Activated CD8-positive, alpha-beta memory T cell treated with anti-CD3 and anti-CD28 coated beads for 24 hours (primary cell): ENCODE measurements around the gene LOX.
"Not testable (repeated sequence)": the region's sequence is repeated elsewhere in the genome, so short reads cannot be mapped to it uniquely, and the experiment has no call there.

Experiments used
- DNase-seq: peaks from one replicate; pipeline ENCODE4 v3.0.0-alpha.2; 2020

LOX gene

GRCh38 chr5:122097391-122097790 lies 19.3 kb upstream of the LOX start:
- no peak for DNase-seq

DNA sequence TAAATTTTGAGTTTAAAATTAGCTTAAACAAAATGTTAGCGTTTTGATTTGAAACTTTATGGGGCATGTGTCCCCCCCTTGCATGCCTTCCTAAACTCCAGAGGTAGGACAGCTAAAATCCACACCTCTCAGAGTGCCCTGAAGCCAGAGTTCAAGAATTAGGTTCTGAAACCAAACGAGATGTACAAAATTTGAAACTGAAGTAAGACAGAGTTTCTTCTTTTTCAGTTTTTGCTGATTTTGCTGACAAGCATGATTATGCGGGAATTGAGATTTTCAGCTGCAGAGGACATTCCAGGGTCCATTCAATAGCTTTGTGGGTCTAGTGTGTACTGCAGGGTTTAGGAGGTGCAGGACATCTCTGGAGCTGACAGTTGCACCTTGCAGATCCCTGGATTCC lies 17.1 kb upstream of the LOX start:
- DNase-seq: no peak

DNA sequence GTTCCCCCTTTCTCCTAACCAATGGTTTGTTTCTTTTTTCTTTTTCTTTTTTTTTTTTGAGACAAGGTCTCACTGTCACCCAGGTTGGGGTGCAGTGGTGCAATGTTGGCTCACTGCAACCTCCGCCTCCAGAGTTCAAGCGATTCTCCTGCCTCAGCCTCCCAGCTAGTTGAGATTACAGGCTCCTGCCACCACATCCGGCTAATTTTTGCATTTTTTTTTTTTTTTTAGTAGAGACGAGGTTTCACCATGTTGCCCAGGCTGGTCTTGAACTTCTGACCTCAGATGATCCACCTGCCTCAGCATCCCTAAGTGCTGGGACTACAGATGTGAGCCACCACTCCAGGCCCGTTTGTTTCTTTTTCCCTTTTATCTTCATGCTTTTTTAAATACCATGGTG lies 16.2 kb upstream of the LOX start:
- DNase-seq: not testable (repeated sequence)

DNA sequence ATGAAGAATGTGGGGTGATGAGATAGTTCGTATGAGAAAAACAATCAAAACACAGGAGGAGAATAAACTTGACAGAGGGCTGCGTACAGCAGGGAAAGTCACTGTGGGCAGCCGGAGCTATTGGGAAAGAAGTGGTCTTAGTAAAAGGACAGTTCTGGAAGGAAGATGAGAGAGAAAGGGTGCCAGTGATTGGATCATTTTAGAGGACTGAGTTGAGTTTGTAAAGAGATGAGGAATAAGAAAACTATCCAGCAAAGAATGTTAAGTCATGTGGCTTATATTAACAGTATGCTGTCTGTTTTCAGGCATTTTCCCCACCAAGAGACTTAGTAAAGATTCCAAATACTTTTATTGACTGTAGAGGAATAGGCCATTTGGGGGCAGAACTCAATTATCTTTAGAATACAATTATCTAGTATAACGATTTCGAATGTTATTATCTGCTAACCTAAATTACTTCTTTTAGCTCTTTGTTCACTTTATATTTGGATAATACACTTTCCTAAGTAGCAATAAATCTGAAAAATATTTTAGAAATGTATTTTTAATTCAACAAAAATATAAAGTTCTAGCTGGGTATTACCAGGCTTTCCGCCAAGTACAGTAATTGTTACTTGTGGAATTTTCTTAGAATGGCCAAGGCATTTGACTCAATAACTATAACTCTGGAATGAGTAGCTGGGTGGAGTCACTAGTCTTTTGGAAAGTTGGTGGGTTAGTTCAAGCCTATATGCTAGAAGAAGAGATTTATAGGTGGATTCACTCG lies 15.5 kb upstream of the LOX start:
- no peak for DNase-seq

- no peak for DNase-seq
Observed at GRCh38 chr5:122091936-122092600, 14.0 kb upstream of the LOX start.

- DNase-seq: no peak
Observed at GRCh38 chr5:122089096-122090013, 11.3 kb upstream of the LOX start.

DNA sequence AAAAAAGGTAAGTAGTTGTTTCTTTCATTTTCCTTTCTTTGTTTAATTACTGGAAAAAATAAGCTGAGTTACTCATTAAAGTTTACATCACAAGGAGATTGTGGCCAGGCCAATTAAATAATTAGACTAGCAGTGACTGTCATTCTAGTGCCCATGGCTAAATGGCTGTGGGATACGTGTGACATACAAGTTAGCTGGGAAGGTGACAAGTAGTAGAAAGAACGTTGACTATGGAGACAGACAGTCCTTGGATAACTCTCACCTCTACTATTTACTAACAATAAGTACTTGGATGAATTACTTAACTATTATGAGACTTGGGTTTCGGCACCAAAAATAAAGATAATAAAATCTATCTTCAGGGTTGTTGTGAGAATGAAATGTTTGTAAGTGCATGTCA lies 7.0 kb upstream of the LOX start:
- DNase-seq: no peak

DNA sequence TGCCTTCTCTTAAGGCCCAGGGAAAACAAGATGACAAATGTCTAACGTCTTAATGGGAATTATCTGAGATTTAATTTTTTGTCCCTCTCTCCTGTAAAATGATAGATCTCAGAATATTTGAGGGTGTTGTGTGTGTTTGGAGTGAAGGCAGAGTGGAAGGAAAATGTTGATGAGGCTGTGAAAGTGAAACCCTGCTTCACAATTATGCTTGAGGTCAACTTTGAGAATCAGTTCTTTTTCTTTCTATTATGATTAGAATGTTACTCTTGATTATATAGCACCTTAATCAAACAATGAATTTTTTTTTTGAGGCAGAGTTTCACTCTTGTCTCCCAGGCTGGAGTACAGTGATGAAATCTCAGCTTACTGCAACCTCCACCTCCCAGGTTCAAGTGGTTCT lies 5.5 kb upstream of the LOX start:
- no peak for DNase-seq

GRCh38 chr5:122081541-122081940 lies 3.5 kb upstream of the LOX start:
- no peak for DNase-seq

GRCh38 chr5:122077366-122078115 lies 518 bp downstream of the LOX start:
- no peak for DNase-seq

DNA sequence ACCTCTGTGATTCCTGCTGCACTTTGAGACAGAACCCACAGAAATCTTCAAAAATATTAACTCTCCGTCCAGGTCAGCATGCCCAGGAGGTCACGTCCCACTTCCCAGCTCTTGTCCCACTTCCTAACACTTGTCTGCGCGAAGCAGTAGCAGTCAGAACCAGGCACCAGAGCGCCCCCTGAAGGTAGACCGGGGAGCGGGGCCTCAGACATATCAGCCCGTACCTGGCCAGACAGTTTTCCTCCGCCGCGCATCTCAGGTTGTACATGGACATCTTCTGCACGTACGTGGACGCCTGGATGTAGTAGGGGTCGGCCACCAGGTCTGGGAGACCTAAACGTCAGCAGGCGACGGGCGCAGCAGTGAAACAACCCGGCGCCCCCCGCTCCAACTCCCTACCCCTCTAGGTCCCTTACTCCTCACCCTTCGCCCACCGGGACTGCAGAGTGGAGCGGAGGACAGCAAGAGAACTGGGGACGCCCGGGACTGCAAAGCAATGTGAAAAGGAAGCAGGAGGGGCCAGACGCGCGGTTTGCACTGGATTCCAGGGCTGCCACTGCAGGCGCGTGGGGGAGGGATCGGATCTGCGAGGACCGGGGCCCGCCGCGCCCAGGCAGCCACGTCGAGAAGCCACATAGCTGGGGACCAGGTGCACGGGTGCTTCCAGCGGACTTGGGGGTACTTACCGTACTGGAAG lies 1.2 kb downstream of the LOX start:
- DNase-seq: peak; percentile 64

DNA sequence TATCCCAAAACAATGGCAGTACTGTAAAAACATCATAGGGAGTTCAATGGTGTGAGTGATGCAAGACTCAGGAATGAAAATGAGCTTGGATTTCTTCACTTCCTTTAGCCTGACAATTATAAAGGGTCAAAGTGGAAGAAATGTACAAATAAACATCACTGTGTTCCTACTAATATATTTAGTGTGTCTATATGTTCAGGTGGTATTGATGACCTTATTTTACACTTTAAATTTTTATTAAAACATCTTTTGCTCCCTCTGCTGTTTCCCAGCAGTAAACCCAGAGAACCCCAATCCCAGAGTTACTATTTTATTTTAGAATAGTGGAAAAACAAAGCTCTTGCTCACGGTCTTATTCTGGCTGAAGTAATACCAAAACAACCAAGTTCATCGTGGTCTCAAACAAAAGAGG lies 2.0 kb downstream of the LOX start:
- no peak for DNase-seq

- no peak for DNase-seq
Observed at GRCh38 chr5:122073864-122074263, 4.2 kb downstream of the LOX start.

GRCh38 chr5:122073018-122073417 lies 5.0 kb downstream of the LOX start:
- no peak for DNase-seq

GRCh38 chr5:122067390-122067789 lies 10.7 kb downstream of the LOX start:
- no peak for DNase-seq

- DNase-seq: no peak
Observed at GRCh38 chr5:122064992-122065391, 13.1 kb downstream of the LOX start.

- DNase-seq: no peak
Observed at GRCh38 chr5:122063836-122064235, 14.2 kb downstream of the LOX start.

- DNase-seq: no peak
Observed at GRCh38 chr5:122062205-122062604, 15.9 kb downstream of the LOX start.

GRCh38 chr5:122056913-122057312 lies 21.1 kb downstream of the LOX start:
- no peak for DNase-seq

- DNase-seq: no peak
Observed at GRCh38 chr5:122054266-122054665, 23.8 kb downstream of the LOX start.

GRCh38 chr5:122053181-122054109 lies 24.6 kb downstream of the LOX start:
- no peak for DNase-seq
